ENCODE results near the gene TYW3.
A peak's percentile ranks its signal among the peaks of the same experiment; 100 is the strongest.

Gene TYW3

GRCh38 chr1:74766579-74766978, 33.6 kb downstream of the TYW3 start:
- Histone ChIP-seq H3K9ac (ENCODE audit: insufficient read length) (no peak overlapping the region), H3K9me3 (ENCODE audit: low read depth, low read length) (no peaks in the 10 kb centered on the region), H3K36me3 (ENCODE audit: insufficient read depth, low read length) (peaks cover 24% of the 10 kb centered on the region; the same call in 1 of the 2 replicates), H3K4me3 (no peak overlapping the region), H3K27ac (no peak overlapping the region)
- no peak for DNase-seq (ENCODE audit: low read depth, low spot score)
- TF ChIP-seq EZH2 (IDR thresholded peaks at IDR 0.05) (no peak), FOXP2 (optimal IDR thresholded peaks at IDR 0.05; ENCODE audit: control extremely low read depth, extremely low read length, insufficient read depth) (no peak), POLR2AphosphoS5 (IDR thresholded peaks at IDR 0.05; ENCODE audit: borderline replicate concordance, low read depth, low read length) (no peak)

DNA sequence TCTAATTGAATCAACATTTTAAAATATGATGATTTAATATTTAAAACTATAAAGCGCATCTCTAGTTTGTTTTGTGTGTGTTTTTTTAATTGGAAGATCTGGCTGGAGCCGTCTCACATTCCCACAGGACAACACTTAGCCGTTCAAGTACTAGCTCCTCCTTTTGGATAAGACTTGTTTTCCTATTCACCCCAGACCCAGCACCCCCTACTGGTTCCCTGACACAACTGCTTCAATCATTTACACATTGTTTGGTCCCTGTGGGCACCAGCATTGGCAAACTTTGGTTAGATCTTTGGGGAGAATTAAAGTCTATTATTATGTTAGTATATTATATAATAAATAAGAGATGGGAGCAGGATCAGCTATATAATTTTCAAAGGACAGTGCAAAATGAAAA, 34.5 kb downstream of the TYW3 start:
- H3K36me3 ChIP-seq (ENCODE audit: insufficient read depth, low read length) = peaks cover 16% of the 10 kb centered on the region; the same call in 1 of the 2 replicates
- DNase-seq (ENCODE audit: low read depth, low spot score) = no peak
- no peak for TF ChIP-seq FOXP2 (optimal IDR thresholded peaks at IDR 0.05; ENCODE audit: control extremely low read depth, extremely low read length, insufficient read depth)
- TF ChIP-seq EZH2 (IDR thresholded peaks at IDR 0.05) = no peak
- TF ChIP-seq POLR2AphosphoS5 (IDR thresholded peaks at IDR 0.05; ENCODE audit: borderline replicate concordance, low read depth, low read length) = no peak
- no peak overlapping the region for H3K9ac ChIP-seq (ENCODE audit: insufficient read length)
- H3K4me3 ChIP-seq = no peak overlapping the region
- no peaks in the 10 kb centered on the region for H3K9me3 ChIP-seq (ENCODE audit: low read depth, low read length)
- H3K27ac ChIP-seq = no peak overlapping the region

- no peaks in the 10 kb centered on the region for H3K9me3 ChIP-seq (ENCODE audit: low read depth, low read length)
- no peak overlapping the region for H3K4me3 ChIP-seq
- H3K36me3 ChIP-seq (ENCODE audit: insufficient read depth, low read length) = no peaks in the 10 kb centered on the region
- DNase-seq (ENCODE audit: low read depth, low spot score) = peak; percentile 42
- no peak overlapping the region for H3K27ac ChIP-seq
- no peak overlapping the region for H3K9ac ChIP-seq (ENCODE audit: insufficient read length)
- TF ChIP-seq EZH2 (IDR thresholded peaks at IDR 0.05) = no peak
- no peak for TF ChIP-seq POLR2AphosphoS5 (IDR thresholded peaks at IDR 0.05; ENCODE audit: borderline replicate concordance, low read depth, low read length)
- no peak for TF ChIP-seq FOXP2 (optimal IDR thresholded peaks at IDR 0.05; ENCODE audit: control extremely low read depth, extremely low read length, insufficient read depth)
Observed at GRCh38 chr1:74771913-74772515, 39.1 kb downstream of the TYW3 start.

DNA sequence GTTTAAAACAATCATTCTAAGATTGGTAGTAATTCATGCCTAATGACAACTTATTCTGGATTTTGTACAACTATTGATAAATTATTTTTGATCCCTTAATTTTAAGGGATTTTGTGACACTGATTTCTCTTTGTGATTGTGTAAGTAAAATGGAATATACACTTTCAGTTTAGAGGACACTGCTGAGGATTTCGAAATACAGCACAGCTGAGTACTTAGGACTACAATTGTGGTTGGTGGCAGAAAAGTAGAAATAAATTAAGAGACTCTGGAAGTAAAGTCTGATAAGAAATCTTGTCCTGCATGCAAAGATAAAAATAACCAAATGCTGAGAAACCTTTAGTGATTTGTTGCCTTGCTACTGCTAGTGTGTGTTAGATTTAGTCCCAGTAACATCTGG, 40.0 kb downstream of the TYW3 start:
- Histone ChIP-seq H3K36me3 (ENCODE audit: insufficient read depth, low read length) (no peaks in the 10 kb centered on the region), H3K4me3 (no peak overlapping the region), H3K9ac (ENCODE audit: insufficient read length) (no peak overlapping the region), H3K27ac (no peak overlapping the region), H3K9me3 (ENCODE audit: low read depth, low read length) (no peaks in the 10 kb centered on the region)
- DNase-seq (ENCODE audit: low read depth, low spot score) = no peak
- no peak for TF ChIP-seq POLR2AphosphoS5 (IDR thresholded peaks at IDR 0.05; ENCODE audit: borderline replicate concordance, low read depth, low read length)
- no peak for TF ChIP-seq EZH2 (IDR thresholded peaks at IDR 0.05)
- no peak for TF ChIP-seq FOXP2 (optimal IDR thresholded peaks at IDR 0.05; ENCODE audit: control extremely low read depth, extremely low read length, insufficient read depth)

GRCh38 chr1:74773582-74773981, 40.6 kb downstream of the TYW3 start:
- Histone ChIP-seq H3K36me3 (ENCODE audit: insufficient read depth, low read length) (no peaks in the 10 kb centered on the region), H3K27ac (no peak overlapping the region), H3K4me3 (no peak overlapping the region), H3K9ac (ENCODE audit: insufficient read length) (no peak overlapping the region), H3K9me3 (ENCODE audit: low read depth, low read length) (no peaks in the 10 kb centered on the region)
- no peak for DNase-seq (ENCODE audit: low read depth, low spot score)
- TF ChIP-seq FOXP2 (optimal IDR thresholded peaks at IDR 0.05; ENCODE audit: control extremely low read depth, extremely low read length, insufficient read depth) = no peak

- no peak overlapping the region for H3K4me3 ChIP-seq
- TF ChIP-seq FOXP2 (optimal IDR thresholded peaks at IDR 0.05; ENCODE audit: control extremely low read depth, extremely low read length, insufficient read depth) = no peak
- no peak for TF ChIP-seq EZH2 (IDR thresholded peaks at IDR 0.05)
- no peak for TF ChIP-seq POLR2AphosphoS5 (IDR thresholded peaks at IDR 0.05; ENCODE audit: borderline replicate concordance, low read depth, low read length)
- H3K9me3 ChIP-seq (ENCODE audit: low read depth, low read length) = no peaks in the 10 kb centered on the region
- H3K36me3 ChIP-seq (ENCODE audit: insufficient read depth, low read length) = no peaks in the 10 kb centered on the region
- H3K9ac ChIP-seq (ENCODE audit: insufficient read length) = no peak overlapping the region
- H3K27ac ChIP-seq = no peak overlapping the region
- no peak for DNase-seq (ENCODE audit: low read depth, low spot score)
Observed at GRCh38 chr1:74775735-74776134, 42.8 kb downstream of the TYW3 start.

GRCh38 chr1:74777525-74777924, 44.6 kb downstream of the TYW3 start:
- no peak overlapping the region for H3K4me3 ChIP-seq
- H3K36me3 ChIP-seq (ENCODE audit: insufficient read depth, low read length) = no peaks in the 10 kb centered on the region
- DNase-seq (ENCODE audit: low read depth, low spot score) = no peak
- no peak overlapping the region for H3K27ac ChIP-seq
- no peak for TF ChIP-seq FOXP2 (optimal IDR thresholded peaks at IDR 0.05; ENCODE audit: control extremely low read depth, extremely low read length, insufficient read depth)
- TF ChIP-seq POLR2AphosphoS5 (IDR thresholded peaks at IDR 0.05; ENCODE audit: borderline replicate concordance, low read depth, low read length) = no peak
- TF ChIP-seq EZH2 (IDR thresholded peaks at IDR 0.05) = no peak
- no peaks in the 10 kb centered on the region for H3K9me3 ChIP-seq (ENCODE audit: low read depth, low read length)
- no peak overlapping the region for H3K9ac ChIP-seq (ENCODE audit: insufficient read length)

DNA sequence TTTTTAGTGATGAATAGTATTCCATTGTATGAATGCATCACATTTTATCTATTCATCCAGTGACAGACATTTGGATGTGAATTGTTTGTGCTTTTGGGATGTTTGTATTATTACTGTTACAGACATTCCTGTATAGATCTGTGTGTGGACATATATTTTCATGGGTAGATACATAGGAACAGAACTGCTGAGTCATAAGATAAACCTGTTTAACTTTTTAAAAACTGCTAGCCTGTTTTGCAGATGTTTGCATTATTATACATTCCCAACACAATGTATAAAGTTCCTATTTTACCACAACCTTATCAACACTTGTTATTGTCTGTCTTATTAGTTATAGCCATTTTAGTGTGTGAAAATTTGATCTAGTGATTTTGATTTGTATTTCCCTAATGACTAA, 46.8 kb downstream of the TYW3 start:
- no peak overlapping the region for H3K4me3 ChIP-seq
- DNase-seq (ENCODE audit: low read depth, low spot score) = no peak
- H3K9ac ChIP-seq (ENCODE audit: insufficient read length) = no peak overlapping the region
- H3K9me3 ChIP-seq (ENCODE audit: low read depth, low read length) = no peaks in the 10 kb centered on the region
- no peak for TF ChIP-seq FOXP2 (optimal IDR thresholded peaks at IDR 0.05; ENCODE audit: control extremely low read depth, extremely low read length, insufficient read depth)
- TF ChIP-seq EZH2 (IDR thresholded peaks at IDR 0.05) = no peak
- TF ChIP-seq POLR2AphosphoS5 (IDR thresholded peaks at IDR 0.05; ENCODE audit: borderline replicate concordance, low read depth, low read length) = no peak
- H3K36me3 ChIP-seq (ENCODE audit: insufficient read depth, low read length) = no peaks in the 10 kb centered on the region
- H3K27ac ChIP-seq = no peak overlapping the region

DNA sequence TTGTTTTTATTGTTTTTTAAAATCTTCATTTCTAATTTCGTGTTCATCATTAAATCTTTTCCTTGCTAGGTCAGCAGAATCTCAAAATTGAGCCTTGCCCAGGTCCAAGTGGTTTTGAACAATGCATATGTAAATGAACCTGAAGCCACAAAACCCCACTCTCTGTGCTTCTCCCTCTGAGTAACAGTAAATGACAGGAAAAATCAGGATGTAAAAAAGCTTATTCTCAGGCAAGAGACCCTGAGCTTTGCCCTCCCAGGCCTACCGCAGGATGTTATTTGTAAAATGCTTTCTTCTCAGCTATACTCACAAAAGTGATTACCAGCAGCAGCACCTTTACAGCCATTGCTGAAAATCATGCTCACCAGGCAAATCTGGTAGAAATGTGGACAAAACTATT, 47.6 kb downstream of the TYW3 start:
- Histone ChIP-seq H3K9ac (ENCODE audit: insufficient read length) (no peak overlapping the region), H3K27ac (no peak overlapping the region), H3K36me3 (ENCODE audit: insufficient read depth, low read length) (no peaks in the 10 kb centered on the region), H3K4me3 (no peak overlapping the region), H3K9me3 (ENCODE audit: low read depth, low read length) (no peaks in the 10 kb centered on the region)
- DNase-seq (ENCODE audit: low read depth, low spot score) = no peak
- no peak for TF ChIP-seq FOXP2 (optimal IDR thresholded peaks at IDR 0.05; ENCODE audit: control extremely low read depth, extremely low read length, insufficient read depth)
- TF ChIP-seq POLR2AphosphoS5 (IDR thresholded peaks at IDR 0.05; ENCODE audit: borderline replicate concordance, low read depth, low read length) = no peak
- TF ChIP-seq EZH2 (IDR thresholded peaks at IDR 0.05) = no peak

All from SK-N-MC (cell line).